ENCODE measurements around the gene ANK2. TPM values are rescaled to one million over a fixed set of nuclear protein-coding genes. Genes with fewer than 3 reads are reported as not detected.

The ANK2 gene
- total RNA-seq (100 to 1,000 TPM in 1 of 7 donors, 10 to 100 TPM in 6; 64.4 to 158 (median 86.0) TPM), polyA plus RNA-seq (10 to 100 TPM in 2 of 3 donors, 1 to 10 TPM in 1; 5.3 to 13.7 (median 11.6) TPM)
- long read RNA-seq, donor 1, partial matches to known transcripts, result 54 of 54 reads
- long read RNA-seq, donor 1, other reads (novel, unspliced or antisense), result 0 of 54 reads
- long read RNA-seq, donor 2, result 0 reads

- WGBS, 5 donors, result 27 to 35% (median 31%) methylated on average over 20 of the region's 20 CpGs
- no peak within 1 kb of the TSS for H3K4me3 ChIP-seq
- TF ChIP-seq CTCF (IDR thresholded peaks at IDR 0.05 in 8 of 11, conservative IDR thresholded peaks at IDR 0.05 in 3 of 11) (no peak), POLR2AphosphoS5 (IDR thresholded peaks at IDR 0.05) (no peak), POLR2A (IDR thresholded peaks at IDR 0.05) (no peak)
- H3K36me3 ChIP-seq, result no peaks in the 10 kb centered on the region
- H3K9me3 ChIP-seq, result no peaks in the 10 kb centered on the region
- intact Hi-C loops (cut with DNase I; ENCODE audit: low total_unique reads), result no loop called here
- H3K27ac ChIP-seq, result no peak within 1 kb of the TSS
- H3K27me3 ChIP-seq (replicated peaks in 1 of 7), result peaks cover 0 to 4% (median 0%) of the 10 kb centered on the region in 7 donors
- no peaks in the 10 kb centered on the region for H3K4me1 ChIP-seq
- no peak for DNase-seq
Measured at GRCh38 chr4:113049421-113050370, at the start of gene ANK2. ANK2 (plus strand) TSS chr4:113049653; CDS start chr4:113049729, 76 bp downstream.

- Histone ChIP-seq H3K4me1 (no peaks in the 10 kb centered on the region), H3K36me3 (no peaks in the 10 kb centered on the region), H3K9me3 (no peaks in the 10 kb centered on the region), H3K27ac (no peak overlapping the region), H3K27me3 (replicated peaks in 1 of 7) (no peaks in the 10 kb centered on the region), H3K4me3 (no peak overlapping the region)
- intact Hi-C loops (cut with DNase I; ENCODE audit: low total_unique reads), result no loop called here
- 80 to 89% (median 85%) methylated on average over 2 of the region's 2 CpGs for WGBS, 5 donors
- no peak for TF ChIP-seq POLR2A (IDR thresholded peaks at IDR 0.05)
- no peak for TF ChIP-seq CTCF (IDR thresholded peaks at IDR 0.05 in 8 of 11, conservative IDR thresholded peaks at IDR 0.05 in 3 of 11)
- no peak for TF ChIP-seq POLR2AphosphoS5 (IDR thresholded peaks at IDR 0.05)
- DNase-seq, result no peak
Measured at GRCh38 chr4:113003841-113004240, 45.6 kb upstream of the ANK2 start.

GRCh38 chr4:113004655-113005054, 44.8 kb upstream of the ANK2 start:
- 65 to 87% (median 85%) methylated on average over 4 of the region's 4 CpGs for WGBS, 5 donors
- TF ChIP-seq POLR2A (IDR thresholded peaks at IDR 0.05), result no peak
- TF ChIP-seq CTCF (IDR thresholded peaks at IDR 0.05 in 8 of 11, conservative IDR thresholded peaks at IDR 0.05 in 3 of 11), result no peak
- no peak for TF ChIP-seq POLR2AphosphoS5 (IDR thresholded peaks at IDR 0.05)
- Histone ChIP-seq H3K4me1 (no peaks in the 10 kb centered on the region), H3K36me3 (no peaks in the 10 kb centered on the region), H3K27ac (no peak overlapping the region), H3K4me3 (no peak overlapping the region), H3K9me3 (no peaks in the 10 kb centered on the region), H3K27me3 (replicated peaks in 1 of 7) (no peaks in the 10 kb centered on the region)
- intact Hi-C loops (cut with DNase I; ENCODE audit: low total_unique reads), result no loop called here
- DNase-seq, result no peak

GRCh38 chr4:113006632-113007031, 42.8 kb upstream of the ANK2 start:
- intact Hi-C loops (cut with DNase I; ENCODE audit: low total_unique reads), result no loop called here
- no peak overlapping the region for H3K4me3 ChIP-seq
- no peaks in the 10 kb centered on the region for H3K36me3 ChIP-seq
- H3K9me3 ChIP-seq, result no peaks in the 10 kb centered on the region
- no peaks in the 10 kb centered on the region for H3K4me1 ChIP-seq
- no peak for DNase-seq
- H3K27ac ChIP-seq, result no peak overlapping the region
- no peaks in the 10 kb centered on the region for H3K27me3 ChIP-seq (replicated peaks in 1 of 7)
- WGBS, 5 donors, result 86 to 98% (median 91%) methylated on average over 1 of the region's 1 CpG
- TF ChIP-seq POLR2A (IDR thresholded peaks at IDR 0.05) (no peak), CTCF (IDR thresholded peaks at IDR 0.05 in 8 of 11, conservative IDR thresholded peaks at IDR 0.05 in 3 of 11) (no peak), POLR2AphosphoS5 (IDR thresholded peaks at IDR 0.05) (no peak)
